Measurements from ENCODE around the gene TRIM24. TPM values are rescaled to one million over a fixed set of nuclear protein-coding genes. Genes with fewer than 3 reads are reported as not detected.

The TRIM24 gene
- total and polyA plus RNA-seq, 10 of the 15 experiments (the other 5 are each of a cell fraction or from before 2014, with no cell fraction given) = 4.6 to 23.5 (median 13.6) TPM

DNA sequence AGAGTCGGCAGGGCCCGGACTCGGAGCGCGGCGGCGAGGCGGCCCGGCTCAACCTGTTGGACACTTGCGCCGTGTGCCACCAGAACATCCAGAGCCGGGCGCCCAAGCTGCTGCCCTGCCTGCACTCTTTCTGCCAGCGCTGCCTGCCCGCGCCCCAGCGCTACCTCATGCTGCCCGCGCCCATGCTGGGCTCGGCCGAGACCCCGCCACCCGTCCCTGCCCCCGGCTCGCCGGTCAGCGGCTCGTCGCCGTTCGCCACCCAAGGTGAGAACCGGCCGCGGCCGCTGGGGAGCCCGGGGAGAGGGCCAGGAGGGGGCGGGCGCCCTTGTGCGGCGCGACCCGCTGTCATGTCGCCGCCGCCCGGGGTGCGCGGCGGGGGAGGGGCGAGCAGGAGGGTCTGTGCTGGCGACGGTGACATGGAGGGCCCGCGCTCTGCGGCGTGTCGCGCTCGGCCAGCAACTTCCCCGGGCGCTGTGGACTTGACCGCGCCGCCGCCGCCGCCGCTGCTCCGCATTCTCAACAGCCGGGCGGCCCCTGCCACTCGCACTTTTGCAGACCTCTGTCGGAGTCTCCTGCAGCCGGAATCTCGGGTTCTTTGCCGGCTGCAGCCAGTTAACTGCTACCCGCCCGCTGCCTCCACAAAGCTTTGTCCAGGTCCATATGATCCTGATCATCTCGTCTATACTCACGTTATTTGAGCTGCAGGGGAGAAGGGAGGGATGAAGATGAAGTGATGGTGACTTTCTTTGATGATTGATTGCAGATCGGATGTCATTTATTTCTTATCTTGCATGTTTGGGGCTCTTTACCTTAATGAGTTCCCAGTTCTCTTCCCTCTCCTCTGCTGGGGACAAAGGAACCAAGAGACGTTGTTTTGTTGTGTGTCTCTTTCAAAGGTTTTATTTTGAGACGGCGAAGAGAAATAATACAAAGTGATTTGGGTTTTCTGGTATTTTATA is 869 bp downstream of the TRIM24 start (continued):
- TF ChIP-seq, protein P1, sequence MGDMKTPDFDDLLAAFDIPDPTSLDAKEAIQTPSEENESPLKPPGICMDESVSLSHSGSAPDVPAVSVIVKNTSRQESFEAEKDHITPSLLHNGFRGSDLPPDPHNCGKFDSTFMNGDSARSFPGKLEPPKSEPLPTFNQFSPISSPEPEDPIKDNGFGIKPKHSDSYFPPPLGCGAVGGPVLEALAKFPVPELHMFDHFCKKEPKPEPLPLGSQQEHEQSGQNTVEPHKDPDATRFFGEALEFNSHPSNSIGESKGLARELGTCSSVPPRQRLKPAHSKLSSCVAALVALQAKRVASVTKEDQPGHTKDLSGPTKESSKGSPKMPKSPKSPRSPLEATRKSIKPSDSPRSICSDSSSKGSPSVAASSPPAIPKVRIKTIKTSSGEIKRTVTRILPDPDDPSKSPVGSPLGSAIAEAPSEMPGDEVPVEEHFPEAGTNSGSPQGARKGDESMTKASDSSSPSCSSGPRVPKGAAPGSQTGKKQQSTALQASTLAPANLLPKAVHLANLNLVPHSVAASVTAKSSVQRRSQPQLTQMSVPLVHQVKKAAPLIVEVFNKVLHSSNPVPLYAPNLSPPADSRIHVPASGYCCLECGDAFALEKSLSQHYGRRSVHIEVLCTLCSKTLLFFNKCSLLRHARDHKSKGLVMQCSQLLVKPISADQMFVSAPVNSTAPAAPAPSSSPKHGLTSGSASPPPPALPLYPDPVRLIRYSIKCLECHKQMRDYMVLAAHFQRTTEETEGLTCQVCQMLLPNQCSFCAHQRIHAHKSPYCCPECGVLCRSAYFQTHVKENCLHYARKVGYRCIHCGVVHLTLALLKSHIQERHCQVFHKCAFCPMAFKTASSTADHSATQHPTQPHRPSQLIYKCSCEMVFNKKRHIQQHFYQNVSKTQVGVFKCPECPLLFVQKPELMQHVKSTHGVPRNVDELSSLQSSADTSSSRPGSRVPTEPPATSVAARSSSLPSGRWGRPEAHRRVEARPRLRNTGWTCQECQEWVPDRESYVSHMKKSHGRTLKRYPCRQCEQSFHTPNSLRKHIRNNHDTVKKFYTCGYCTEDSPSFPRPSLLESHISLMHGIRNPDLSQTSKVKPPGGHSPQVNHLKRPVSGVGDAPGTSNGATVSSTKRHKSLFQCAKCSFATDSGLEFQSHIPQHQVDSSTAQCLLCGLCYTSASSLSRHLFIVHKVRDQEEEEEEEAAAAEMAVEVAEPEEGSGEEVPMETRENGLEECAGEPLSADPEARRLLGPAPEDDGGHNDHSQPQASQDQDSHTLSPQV (IDR thresholded peaks at IDR 0.05) = peak; percentile 49; the same call in 1 of the 2 replicates
- TF ChIP-seq ATF7 (IDR thresholded peaks at IDR 0.05; ENCODE audit: low read depth) (no peak), ZSCAN29 (IDR thresholded peaks at IDR 0.05) (0 out of 2 replicates have a peak, but pooled peaks have one; percentile 40), RELA (IDR thresholded peaks at IDR 0.05; ENCODE audit: borderline replicate concordance, partially characterized antibody) (peak; percentile 13), EGR1 (IDR thresholded peaks at IDR 0.05; ENCODE audit: borderline replicate concordance in 1 of 2, low read depth in 2 of 2, low read length in 2 of 2) (peak in 1 of 2 experiments; percentile 60; a peak in 1 of 3 replicates), SIN3A (IDR thresholded peaks at IDR 0.05; ENCODE audit: low read depth, low read length) (0 out of 2 replicates have a peak, but pooled peaks have one; percentile 7), LARP7 (IDR thresholded peaks at IDR 0.05) (peak; percentile 98), NBN (IDR thresholded peaks at IDR 0.05) (no peak), SMARCA5 (IDR thresholded peaks at IDR 0.05) (peak; percentile 70; the same call in 1 of the 2 replicates), BHLHE40 (IDR thresholded peaks at IDR 0.05; ENCODE audit: borderline replicate concordance in 1 of 2, low read depth in 2 of 2, low read length in 1 of 2) (peak in 1 of 2 experiments; percentile 33; a peak in 1 of 4 replicates), HDAC6 (IDR thresholded peaks at IDR 0.05; ENCODE audit: unreplicated experiment) (no peak), SP1 (IDR thresholded peaks at IDR 0.05; ENCODE audit: low read depth, low read length) (no peak), IKZF2 (IDR thresholded peaks at IDR 0.05) (no peak), PML (IDR thresholded peaks at IDR 0.05; ENCODE audit: low read length) (no peak), KLF5 (IDR thresholded peaks at IDR 0.05; ENCODE audit: partially characterized antibody) (no peak), TCF12 (IDR thresholded peaks at IDR 0.05; ENCODE audit: low read depth, low read length) (0 out of 2 replicates have a peak, but pooled peaks have one; percentile 7), POLR2AphosphoS2 (IDR thresholded peaks at IDR 0.05; ENCODE audit: low read depth, low read length) (no peak), DPF2 (IDR thresholded peaks at IDR 0.05) (peak; percentile 89), IKZF1 (conservative IDR thresholded peaks at IDR 0.05) (peak; percentile 67), PAX8 (IDR thresholded peaks at IDR 0.05) (no peak), RB1 (IDR thresholded peaks at IDR 0.05; ENCODE audit: borderline replicate concordance) (0 out of 2 replicates have a peak, but pooled peaks have one; percentile 6)
- TF ChIP-seq, protein P2, sequence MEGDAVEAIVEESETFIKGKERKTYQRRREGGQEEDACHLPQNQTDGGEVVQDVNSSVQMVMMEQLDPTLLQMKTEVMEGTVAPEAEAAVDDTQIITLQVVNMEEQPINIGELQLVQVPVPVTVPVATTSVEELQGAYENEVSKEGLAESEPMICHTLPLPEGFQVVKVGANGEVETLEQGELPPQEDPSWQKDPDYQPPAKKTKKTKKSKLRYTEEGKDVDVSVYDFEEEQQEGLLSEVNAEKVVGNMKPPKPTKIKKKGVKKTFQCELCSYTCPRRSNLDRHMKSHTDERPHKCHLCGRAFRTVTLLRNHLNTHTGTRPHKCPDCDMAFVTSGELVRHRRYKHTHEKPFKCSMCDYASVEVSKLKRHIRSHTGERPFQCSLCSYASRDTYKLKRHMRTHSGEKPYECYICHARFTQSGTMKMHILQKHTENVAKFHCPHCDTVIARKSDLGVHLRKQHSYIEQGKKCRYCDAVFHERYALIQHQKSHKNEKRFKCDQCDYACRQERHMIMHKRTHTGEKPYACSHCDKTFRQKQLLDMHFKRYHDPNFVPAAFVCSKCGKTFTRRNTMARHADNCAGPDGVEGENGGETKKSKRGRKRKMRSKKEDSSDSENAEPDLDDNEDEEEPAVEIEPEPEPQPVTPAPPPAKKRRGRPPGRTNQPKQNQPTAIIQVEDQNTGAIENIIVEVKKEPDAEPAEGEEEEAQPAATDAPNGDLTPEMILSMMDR (IDR thresholded peaks at IDR 0.05 in 2 of 3, conservative IDR thresholded peaks at IDR 0.05 in 1 of 3; ENCODE audit: control insufficient read depth in 2 of 3, extremely low read depth in 1 of 3, insufficient read depth in 1 of 3, low read depth in 3 of 3, low read length in 3 of 3) = peak in 1 of 3 experiments; percentile 8; a peak in 1 of 6 replicates
- TF ChIP-seq, protein P3, sequence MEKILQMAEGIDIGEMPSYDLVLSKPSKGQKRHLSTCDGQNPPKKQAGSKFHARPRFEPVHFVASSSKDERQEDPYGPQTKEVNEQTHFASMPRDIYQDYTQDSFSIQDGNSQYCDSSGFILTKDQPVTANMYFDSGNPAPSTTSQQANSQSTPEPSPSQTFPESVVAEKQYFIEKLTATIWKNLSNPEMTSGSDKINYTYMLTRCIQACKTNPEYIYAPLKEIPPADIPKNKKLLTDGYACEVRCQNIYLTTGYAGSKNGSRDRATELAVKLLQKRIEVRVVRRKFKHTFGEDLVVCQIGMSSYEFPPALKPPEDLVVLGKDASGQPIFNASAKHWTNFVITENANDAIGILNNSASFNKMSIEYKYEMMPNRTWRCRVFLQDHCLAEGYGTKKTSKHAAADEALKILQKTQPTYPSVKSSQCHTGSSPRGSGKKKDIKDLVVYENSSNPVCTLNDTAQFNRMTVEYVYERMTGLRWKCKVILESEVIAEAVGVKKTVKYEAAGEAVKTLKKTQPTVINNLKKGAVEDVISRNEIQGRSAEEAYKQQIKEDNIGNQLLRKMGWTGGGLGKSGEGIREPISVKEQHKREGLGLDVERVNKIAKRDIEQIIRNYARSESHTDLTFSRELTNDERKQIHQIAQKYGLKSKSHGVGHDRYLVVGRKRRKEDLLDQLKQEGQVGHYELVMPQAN (conservative IDR thresholded peaks at IDR 0.05) = peak; percentile 30

All from GM12878 (cell line).